Measurements from ENCODE around the gene PRKCE. TPM values are rescaled to one million over a fixed set of nuclear protein-coding genes. Genes with fewer than 3 reads are reported as not detected.

PRKCE gene
- total RNA-seq, 1 experiment from 2014 or later = 2.4 TPM

- TF ChIP-seq EZH2 (IDR thresholded peaks at IDR 0.05; ENCODE audit: borderline replicate concordance, low read depth, low read length, poor library complexity, severe bottlenecking) (no peak), CTCF (conservative IDR thresholded peaks at IDR 0.05; ENCODE audit: low read depth, low read length) (no peak)
- ChIA-PET POLR2A (ENCODE audit: low non-redundant PET) (no interaction called here), CTCF (no interaction called here)
- Histone ChIP-seq H3K4me3 (ENCODE audit: low read depth, low read length, poor library complexity, severe bottlenecking) (no peak overlapping the region), H3K27me3 (replicated peaks; ENCODE audit: insufficient read depth, low read depth, low read length, poor library complexity) (no peaks in the 10 kb centered on the region), H3K9me3 (ENCODE audit: low read depth, low read length, poor library complexity, severe bottlenecking) (no peaks in the 10 kb centered on the region), H3K27ac (ENCODE audit: low read depth, low read length, poor library complexity, severe bottlenecking) (no peak overlapping the region), H3K36me3 (ENCODE audit: insufficient read depth, low read length, poor library complexity, severe bottlenecking) (no peaks in the 10 kb centered on the region), H3K4me1 (ENCODE audit: insufficient read depth, low read length, poor library complexity, severe bottlenecking) (no peaks in the 10 kb centered on the region)
- no TSS peak for BruUV-seq (replicated peaks)
- DNase-seq (ENCODE audit: low spot score) = no peak
- intact Hi-C loops (cut with micrococcal nuclease; ENCODE audit: unreplicated experiment) = no loop called here
These were observed 330.6 kb downstream of the PRKCE start for GRCh38 chr2:45982096-45982495.

DNA sequence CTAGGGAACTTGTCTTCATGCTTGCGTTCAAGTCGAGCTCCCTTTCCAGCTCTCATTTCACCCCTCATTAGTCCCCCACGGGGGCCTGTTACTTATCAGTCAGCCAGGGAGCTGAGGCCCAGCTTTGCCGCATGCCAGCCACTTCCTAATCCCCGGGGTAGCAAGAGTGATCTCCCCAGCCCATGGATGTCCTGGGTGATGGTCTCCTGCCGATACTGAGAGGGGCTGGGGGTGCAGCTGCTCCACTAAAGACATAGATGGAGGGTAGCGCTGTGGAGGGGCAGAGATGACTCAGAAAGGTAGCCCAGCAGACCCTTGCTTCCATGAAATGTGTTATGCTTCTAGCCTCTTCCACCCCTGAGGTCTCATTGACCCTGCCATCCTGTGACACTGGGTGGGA lies 331.7 kb downstream of the PRKCE start:
- no peaks in the 10 kb centered on the region for H3K36me3 ChIP-seq (ENCODE audit: insufficient read depth, low read length, poor library complexity, severe bottlenecking)
- no peaks in the 10 kb centered on the region for H3K9me3 ChIP-seq (ENCODE audit: low read depth, low read length, poor library complexity, severe bottlenecking)
- intact Hi-C loops (cut with micrococcal nuclease; ENCODE audit: unreplicated experiment) = no loop called here
- no peak for TF ChIP-seq EZH2 (IDR thresholded peaks at IDR 0.05; ENCODE audit: borderline replicate concordance, low read depth, low read length, poor library complexity, severe bottlenecking)
- TF ChIP-seq CTCF (conservative IDR thresholded peaks at IDR 0.05; ENCODE audit: low read depth, low read length) = no peak
- no peaks in the 10 kb centered on the region for H3K27me3 ChIP-seq (replicated peaks; ENCODE audit: insufficient read depth, low read depth, low read length, poor library complexity)
- no TSS peak for BruUV-seq (replicated peaks)
- H3K27ac ChIP-seq (ENCODE audit: low read depth, low read length, poor library complexity, severe bottlenecking) = no peak overlapping the region
- ChIA-PET POLR2A (ENCODE audit: low non-redundant PET) (no interaction called here), CTCF (interaction anchor here (1.9 kb wide), 1 partner anchor 10 kb away, joined by 4 read pairs; no protein-coding TSS in a partner anchor)
- H3K4me1 ChIP-seq (ENCODE audit: insufficient read depth, low read length, poor library complexity, severe bottlenecking) = no peaks in the 10 kb centered on the region
- H3K4me3 ChIP-seq (ENCODE audit: low read depth, low read length, poor library complexity, severe bottlenecking) = no peak overlapping the region
- DNase-seq (ENCODE audit: low spot score) = no peak

- Histone ChIP-seq H3K9me3 (ENCODE audit: low read depth, low read length, poor library complexity, severe bottlenecking) (no peaks in the 10 kb centered on the region), H3K27ac (ENCODE audit: low read depth, low read length, poor library complexity, severe bottlenecking) (no peak overlapping the region), H3K4me3 (ENCODE audit: low read depth, low read length, poor library complexity, severe bottlenecking) (no peak overlapping the region), H3K4me1 (ENCODE audit: insufficient read depth, low read length, poor library complexity, severe bottlenecking) (no peaks in the 10 kb centered on the region), H3K36me3 (ENCODE audit: insufficient read depth, low read length, poor library complexity, severe bottlenecking) (no peaks in the 10 kb centered on the region), H3K27me3 (replicated peaks; ENCODE audit: insufficient read depth, low read depth, low read length, poor library complexity) (no peaks in the 10 kb centered on the region)
- no peak for TF ChIP-seq EZH2 (IDR thresholded peaks at IDR 0.05; ENCODE audit: borderline replicate concordance, low read depth, low read length, poor library complexity, severe bottlenecking)
- ChIA-PET CTCF (interaction anchor here (1.9 kb wide), 1 partner anchor 9 kb away, joined by 4 read pairs; no protein-coding TSS in a partner anchor), POLR2A (ENCODE audit: low non-redundant PET) (no interaction called here)
- BruUV-seq (replicated peaks) = no TSS peak
- intact Hi-C loops (cut with micrococcal nuclease; ENCODE audit: unreplicated experiment) = no loop called here
- no peak for DNase-seq (ENCODE audit: low spot score)
These were observed 332.9 kb downstream of the PRKCE start for GRCh38 chr2:45984366-45984765.

- CTCF ChIA-PET = no interaction called here
- POLR2A ChIA-PET (ENCODE audit: low non-redundant PET) = no interaction called here
- intact Hi-C loops (cut with micrococcal nuclease; ENCODE audit: unreplicated experiment) = no loop called here
- H3K27ac ChIP-seq (ENCODE audit: low read depth, low read length, poor library complexity, severe bottlenecking) = no peak overlapping the region
- H3K9me3 ChIP-seq (ENCODE audit: low read depth, low read length, poor library complexity, severe bottlenecking) = no peaks in the 10 kb centered on the region
- BruUV-seq (replicated peaks) = no TSS peak
- TF ChIP-seq EZH2 (IDR thresholded peaks at IDR 0.05; ENCODE audit: borderline replicate concordance, low read depth, low read length, poor library complexity, severe bottlenecking) (no peak), CTCF (conservative IDR thresholded peaks at IDR 0.05; ENCODE audit: low read depth, low read length) (no peak)
- H3K27me3 ChIP-seq (replicated peaks; ENCODE audit: insufficient read depth, low read depth, low read length, poor library complexity) = no peaks in the 10 kb centered on the region
- H3K36me3 ChIP-seq (ENCODE audit: insufficient read depth, low read length, poor library complexity, severe bottlenecking) = no peaks in the 10 kb centered on the region
- no peak overlapping the region for H3K4me3 ChIP-seq (ENCODE audit: low read depth, low read length, poor library complexity, severe bottlenecking)
- DNase-seq (ENCODE audit: low spot score) = no peak
- no peaks in the 10 kb centered on the region for H3K4me1 ChIP-seq (ENCODE audit: insufficient read depth, low read length, poor library complexity, severe bottlenecking)
These were observed 333.5 kb downstream of the PRKCE start for GRCh38 chr2:45984896-45985473.
